AG04450 (cell line): ENCODE measurements around the gene NUP43. TPM values are rescaled to one million over a fixed set of nuclear protein-coding genes. Genes with fewer than 3 reads are reported as not detected.

Source experiments
- CTCF ChIA-PET: fragments of 300-600, 350-600 bp; formaldehyde crosslinking; extraction: SDS; loops from one replicate; lab custom pipeline; 2022; ENCODE audit warnings: antibody characterized with exemption, inconsistent platforms; lab: Charles Lee
- POLR2A ChIA-PET: fragments of 350-600 bp; formaldehyde crosslinking; extraction: SDS; loops from one replicate; lab custom pipeline; 2021; ENCODE audit warnings: antibody characterized with exemption, inconsistent platforms; lab: Yijun Ruan, JAX
- DNase-seq: peaks from one replicate; pipeline ENCODE4 v3.0.0-alpha.2; 2011; ENCODE audit warnings: low read depth, low spot score
- H3K27ac ChIP-seq: one replicate; pipeline ENCODE4 v1.5.1; 2012; ENCODE audit warnings: low read depth, low read length, control low read depth
- H3K27me3 ChIP-seq: one replicate; pipeline ENCODE4 v1.6.0; 2012; ENCODE audit warnings: low read length; ENCODE audit not compliant: control insufficient read depth, insufficient read depth
- H3K4me3 ChIP-seq: 2 replicates; pipeline ENCODE4 v1.5.1; 2011; ENCODE audit warnings: mild to moderate bottlenecking, low read depth, low read length, control low read depth
- H3K9me3 ChIP-seq: 2 replicates; pipeline ENCODE4 v1.5.1; 2012; ENCODE audit warnings: low read length; ENCODE audit not compliant: control insufficient read depth, insufficient read depth
- polyA plus RNA-seq: library from polyadenylated mRNA; depleted of rRNA; stranded (reverse); fragments of >200 nt; gene quantifications from 2 replicates; pipeline ENCODE4 v1.2.3, GENCODE V29; 2011
- TF ChIP-seq, protein P1 (sequence below): IDR thresholded peaks from 2 replicates; pipeline ENCODE4 v1.5.1; 2011; ENCODE audit warnings: low read depth, low read length, control low read depth, inconsistent platforms

The NUP43 gene
- polyA plus RNA-seq, 1 experiment, result 27.9 TPM

GRCh38 chr6:149711711-149712110 is 34.6 kb downstream of the NUP43 start:
- H3K4me3 ChIP-seq, result no peak overlapping the region
- DNase-seq, result no peak
- no peaks in the 10 kb centered on the region for H3K27me3 ChIP-seq
- no peaks in the 10 kb centered on the region for H3K9me3 ChIP-seq
- ChIA-PET CTCF (no interaction called here), POLR2A (no interaction called here)
- no peak overlapping the region for H3K27ac ChIP-seq
- TF ChIP-seq, protein P1, sequence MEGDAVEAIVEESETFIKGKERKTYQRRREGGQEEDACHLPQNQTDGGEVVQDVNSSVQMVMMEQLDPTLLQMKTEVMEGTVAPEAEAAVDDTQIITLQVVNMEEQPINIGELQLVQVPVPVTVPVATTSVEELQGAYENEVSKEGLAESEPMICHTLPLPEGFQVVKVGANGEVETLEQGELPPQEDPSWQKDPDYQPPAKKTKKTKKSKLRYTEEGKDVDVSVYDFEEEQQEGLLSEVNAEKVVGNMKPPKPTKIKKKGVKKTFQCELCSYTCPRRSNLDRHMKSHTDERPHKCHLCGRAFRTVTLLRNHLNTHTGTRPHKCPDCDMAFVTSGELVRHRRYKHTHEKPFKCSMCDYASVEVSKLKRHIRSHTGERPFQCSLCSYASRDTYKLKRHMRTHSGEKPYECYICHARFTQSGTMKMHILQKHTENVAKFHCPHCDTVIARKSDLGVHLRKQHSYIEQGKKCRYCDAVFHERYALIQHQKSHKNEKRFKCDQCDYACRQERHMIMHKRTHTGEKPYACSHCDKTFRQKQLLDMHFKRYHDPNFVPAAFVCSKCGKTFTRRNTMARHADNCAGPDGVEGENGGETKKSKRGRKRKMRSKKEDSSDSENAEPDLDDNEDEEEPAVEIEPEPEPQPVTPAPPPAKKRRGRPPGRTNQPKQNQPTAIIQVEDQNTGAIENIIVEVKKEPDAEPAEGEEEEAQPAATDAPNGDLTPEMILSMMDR, result no peak

GRCh38 chr6:149701714-149702113 is 44.6 kb downstream of the NUP43 start:
- Histone ChIP-seq H3K27ac (no peak overlapping the region), H3K9me3 (no peaks in the 10 kb centered on the region), H3K27me3 (no peaks in the 10 kb centered on the region), H3K4me3 (no peak overlapping the region)
- CTCF ChIA-PET, result interaction anchor here (0.6 to 1.6 kb wide), 2 partner anchors 16 to 33 kb away, joined by 6 read pairs; partner anchors contain the start of gene LATS1
- POLR2A ChIA-PET, result no interaction called here
- no peak for DNase-seq
- TF ChIP-seq, protein P1, result no peak

DNA sequence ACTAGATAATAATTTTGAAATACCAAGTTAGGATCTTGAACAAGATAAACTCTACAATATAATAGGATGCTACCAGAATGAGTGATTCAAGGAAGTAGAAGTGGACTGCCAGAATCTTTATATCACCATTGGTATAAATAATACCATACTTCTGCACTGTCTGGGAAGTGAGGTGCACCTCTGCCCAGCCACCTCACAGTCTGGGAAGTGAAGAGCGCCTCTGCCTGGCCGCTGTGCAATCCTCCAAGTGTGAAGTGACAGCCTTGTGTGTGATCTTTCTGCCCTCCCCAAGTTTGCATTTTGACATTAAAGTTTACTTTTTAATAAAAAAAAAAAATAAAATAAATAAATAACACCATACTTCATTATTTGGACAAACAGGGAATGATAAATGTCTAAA is 47.2 kb downstream of the NUP43 start:
- CTCF ChIA-PET, result no interaction called here

DNA sequence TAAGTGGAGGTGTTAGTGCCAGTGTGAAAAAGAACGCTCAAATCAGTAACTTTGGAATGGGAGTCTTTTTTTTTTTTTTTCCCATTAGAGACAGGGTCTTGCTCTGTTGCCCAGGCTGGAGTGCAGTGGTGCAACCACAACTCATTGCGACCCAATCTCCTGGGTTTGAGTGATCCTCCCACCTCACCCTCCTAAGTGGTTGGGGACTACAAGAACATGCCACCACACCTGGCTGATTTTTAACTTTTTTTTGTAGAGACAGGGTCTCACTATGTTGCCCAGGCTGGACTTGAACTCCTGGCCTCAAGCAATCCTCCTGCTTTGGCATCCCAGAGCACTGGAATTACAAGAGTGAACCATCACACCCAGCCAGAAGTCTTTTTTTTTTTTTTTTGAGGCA is 48.2 kb downstream of the NUP43 start:
- POLR2A ChIA-PET, result no interaction called here
- Histone ChIP-seq H3K9me3 (no peaks in the 10 kb centered on the region), H3K4me3 (no peak overlapping the region), H3K27me3 (no peaks in the 10 kb centered on the region), H3K27ac (no peak overlapping the region)
- TF ChIP-seq, protein P1, result no peak
- CTCF ChIA-PET, result no interaction called here
- no peak for DNase-seq

More for the DNA sequence above, 47.2 kb downstream of the NUP43 start:
- H3K4me3 ChIP-seq, result no peak overlapping the region
- DNase-seq, result no peak
- no peaks in the 10 kb centered on the region for H3K9me3 ChIP-seq
- POLR2A ChIA-PET, result no interaction called here
- no peak overlapping the region for H3K27ac ChIP-seq
- H3K27me3 ChIP-seq, result no peaks in the 10 kb centered on the region
- TF ChIP-seq, protein P1, result no peak

DNA sequence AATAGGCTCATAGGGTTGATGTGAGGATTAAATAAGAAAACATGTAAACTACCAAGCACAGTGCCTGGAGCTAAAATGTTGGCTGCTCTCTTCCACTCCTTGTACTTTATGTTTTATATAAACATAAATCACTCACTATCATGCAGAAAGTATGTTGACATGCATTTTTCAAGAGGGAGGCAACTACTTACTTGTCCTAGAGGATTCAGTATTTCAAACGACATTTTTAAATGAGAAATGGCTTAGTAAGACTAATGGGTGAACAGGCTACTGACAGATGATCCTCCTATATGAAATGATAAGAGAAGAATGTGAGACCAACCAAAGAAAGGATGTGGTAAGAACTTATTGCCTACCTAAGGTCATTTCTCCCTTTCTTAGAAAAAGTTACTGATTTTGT is 49.4 kb downstream of the NUP43 start:
- CTCF ChIA-PET, result no interaction called here
- no peak overlapping the region for H3K27ac ChIP-seq
- H3K27me3 ChIP-seq, result no peaks in the 10 kb centered on the region
- H3K4me3 ChIP-seq, result no peak overlapping the region
- TF ChIP-seq, protein P1, result no peak
- POLR2A ChIA-PET, result interaction anchor here (0.6 to 0.9 kb wide), 3 partner anchors 17 to 1604 kb away, joined by 3 to 7 read pairs (median 3); partner anchors contain the start of gene LATS1
- H3K9me3 ChIP-seq, result no peaks in the 10 kb centered on the region
- no peak for DNase-seq
